Activated CD8-positive, alpha-beta T cell treated with anti-CD3 and anti-CD28 coated beads, Interleukin-2, amount 10 ng/mL, durations not matched to agents 7 days and 5 days (primary cell): ENCODE results near the gene FBXW11. TPM values are rescaled to one million over a fixed set of nuclear protein-coding genes. Genes with fewer than 3 reads are reported as not detected.

Experiments
- ATAC-seq: fragments of 150-1000 bp; cut with Tn5 transposase; one replicate; pipeline ENCODE4 v1.10.0; 2021; ENCODE audit warnings: moderate library complexity
- CTCF ChIA-PET: fragments of 350-600 bp; sonication (Branson Sonifier 250); formaldehyde crosslinking; loops from one replicate; lab custom pipeline; 2021; ENCODE audit warnings: antibody characterized with exemption; lab: Charles Lee
- POLR2A ChIA-PET: fragments of 350-600 bp; sonication (Branson Sonifier 250); formaldehyde crosslinking; loops from one replicate; lab custom pipeline; 2021; ENCODE audit warnings: antibody characterized with exemption; lab: Charles Lee
- DNase-seq: peaks from one replicate; pipeline ENCODE4 v3.0.0-alpha.2; 2020
- H3K27ac Mint-ChIP-seq: one replicate; pipeline ENCODE4 v1.8.0; 2021; ENCODE audit warnings: mild to moderate bottlenecking, mixed read lengths
- H3K27me3 Mint-ChIP-seq: one replicate; pipeline ENCODE4 v1.8.0; 2021; ENCODE audit warnings: low read depth, mixed read lengths
- H3K36me3 Mint-ChIP-seq: one replicate; pipeline ENCODE4 v1.8.0; 2021; ENCODE audit warnings: low read depth, mixed read lengths
- H3K4me1 Mint-ChIP-seq: one replicate; pipeline ENCODE4 v1.8.0; 2021; ENCODE audit warnings: low read depth, mixed read lengths
- H3K4me3 Mint-ChIP-seq: one replicate; pipeline ENCODE4 v1.8.0; 2021; ENCODE audit warnings: mild to moderate bottlenecking, mixed read lengths
- H3K9me3 Mint-ChIP-seq: one replicate; pipeline ENCODE4 v1.8.0; 2022; ENCODE audit warnings: mixed read lengths; ENCODE audit not compliant: insufficient read depth
- total RNA-seq, 2 experiments: library from RNA; stranded (reverse); gene quantifications; one replicate each; pipeline ENCODE4 v1.2.3, GENCODE V29; 2021

The FBXW11 gene
- total RNA-seq, 2 experiments from 2014 or later: 26.3 to 27.1 TPM

DNA sequence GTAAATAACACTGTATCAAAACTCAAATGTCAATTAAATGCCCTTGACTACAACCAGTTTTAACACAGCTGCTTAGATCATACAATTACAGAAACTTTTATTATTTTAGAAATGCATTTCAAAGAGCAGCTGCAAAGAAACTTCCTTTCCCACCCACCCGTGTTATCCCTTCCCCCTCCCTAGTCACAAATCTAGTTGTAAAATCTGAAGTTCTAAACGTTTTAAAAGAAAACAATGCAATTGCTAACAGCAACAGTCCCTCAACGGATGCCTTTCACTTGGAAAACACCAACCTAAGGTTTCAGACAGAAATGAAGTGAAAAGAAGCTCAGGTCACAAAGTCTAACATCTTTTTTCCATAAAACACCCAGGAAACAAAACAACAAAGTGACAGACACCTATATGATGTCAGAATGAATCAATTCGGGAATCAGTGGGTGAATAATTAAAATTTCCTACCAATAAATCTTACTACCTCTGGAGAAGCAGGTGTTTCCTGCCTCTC, 100.3 kb downstream of the FBXW11 start:
- peaks cover 7% of the 10 kb centered on the region for H3K36me3 Mint-ChIP-seq
- no peak overlapping the region for H3K27ac Mint-ChIP-seq
- H3K4me1 Mint-ChIP-seq: peaks cover 17% of the 10 kb centered on the region
- H3K9me3 Mint-ChIP-seq: no peaks in the 10 kb centered on the region
- H3K4me3 Mint-ChIP-seq: no peak overlapping the region
- DNase-seq (no peak), ATAC-seq (no peak)
- no peaks in the 10 kb centered on the region for H3K27me3 Mint-ChIP-seq
- ChIA-PET POLR2A (no interaction called here), CTCF (interaction anchor here (1.0 to 4.7 kb wide), 9 partner anchors 12 to 488 kb away, joined by 3 to 30 read pairs (median 3); partner anchors contain the start of genes FBXW11 and FGF18)

DNA sequence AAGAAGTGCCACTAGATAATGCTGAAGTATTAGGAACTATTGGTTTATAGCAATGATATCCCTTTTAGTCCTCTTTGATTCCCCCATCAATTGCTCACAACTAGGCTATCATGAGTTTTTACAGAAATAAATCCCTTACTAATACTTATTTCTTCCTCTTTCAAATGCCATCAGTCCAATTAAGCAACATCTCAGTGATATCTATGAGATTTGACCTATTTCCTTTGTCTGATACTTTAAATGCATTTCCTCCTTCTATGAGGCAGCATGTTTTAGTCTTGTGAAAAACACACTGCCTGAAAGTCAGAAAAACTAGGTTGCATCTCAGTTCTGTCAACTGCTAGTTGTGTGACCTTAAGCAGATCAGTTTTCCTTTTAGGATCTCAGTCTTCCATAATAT, 101.6 kb downstream of the FBXW11 start:
- CTCF ChIA-PET: interaction anchor here (4.3 kb wide), 1 partner anchor 102 kb away, joined by 24 read pairs; the partner anchor contains the start of gene FBXW11
- Mint-ChIP-seq H3K4me1 (peaks cover 17% of the 10 kb centered on the region), H3K9me3 (no peaks in the 10 kb centered on the region), H3K4me3 (no peak overlapping the region), H3K27ac (no peak overlapping the region), H3K36me3 (peaks cover 9% of the 10 kb centered on the region), H3K27me3 (no peaks in the 10 kb centered on the region)
- no peak for ATAC-seq
- POLR2A ChIA-PET: no interaction called here
- DNase-seq: no peak

DNA sequence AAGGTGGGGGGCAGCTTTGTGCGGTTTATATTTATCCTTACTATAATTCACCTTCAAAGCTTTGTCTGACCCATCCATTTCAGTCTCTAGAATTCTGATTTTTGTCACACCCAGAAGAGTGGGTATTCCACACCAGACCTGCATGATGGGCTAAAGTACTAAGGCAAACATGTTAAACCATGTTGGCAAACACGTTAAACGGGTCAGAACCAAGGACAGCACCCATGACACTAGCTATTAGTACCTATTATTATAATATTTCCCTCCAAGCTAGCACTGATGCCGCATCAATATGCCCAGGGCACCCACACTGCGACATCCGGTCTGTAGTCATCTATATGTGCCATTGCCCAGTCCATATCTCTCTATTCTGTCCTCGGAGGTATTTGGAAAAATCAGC, 104.7 kb downstream of the FBXW11 start:
- ATAC-seq: no peak
- no peaks in the 10 kb centered on the region for H3K27me3 Mint-ChIP-seq
- CTCF ChIA-PET: interaction anchor here (1.1 to 1.6 kb wide), 2 partner anchors 10 kb away, joined by 3 to 10 read pairs; no protein-coding TSS in a partner anchor
- H3K9me3 Mint-ChIP-seq: no peaks in the 10 kb centered on the region
- DNase-seq: no peak
- no peak overlapping the region for H3K27ac Mint-ChIP-seq
- H3K36me3 Mint-ChIP-seq: peaks cover 14% of the 10 kb centered on the region
- H3K4me1 Mint-ChIP-seq: peaks cover 23% of the 10 kb centered on the region
- POLR2A ChIA-PET: no interaction called here
- no peak overlapping the region for H3K4me3 Mint-ChIP-seq

GRCh38 chr5:171899792-171900191, 106.6 kb downstream of the FBXW11 start:
- Mint-ChIP-seq H3K9me3 (no peaks in the 10 kb centered on the region), H3K27ac (no peak overlapping the region), H3K4me3 (no peak overlapping the region), H3K36me3 (peaks cover 13% of the 10 kb centered on the region), H3K4me1 (peaks cover 13% of the 10 kb centered on the region), H3K27me3 (no peaks in the 10 kb centered on the region)
- DNase-seq: no peak
- ATAC-seq: no peak
- ChIA-PET CTCF (interaction anchor here (0.9 to 2.3 kb wide), 5 partner anchors 9 to 481 kb away, joined by 3 to 16 read pairs (median 4); partner anchors contain the start of gene FGF18), POLR2A (no interaction called here)

- no peak for ATAC-seq
- Mint-ChIP-seq H3K27ac (no peak overlapping the region), H3K4me1 (peaks cover 13% of the 10 kb centered on the region), H3K27me3 (no peaks in the 10 kb centered on the region), H3K36me3 (peaks cover 15% of the 10 kb centered on the region), H3K9me3 (no peaks in the 10 kb centered on the region), H3K4me3 (no peak overlapping the region)
- ChIA-PET CTCF (interaction anchor here (1.0 to 2.3 kb wide), 4 partner anchors 10 to 161 kb away, joined by 4 to 16 read pairs (median 4); no protein-coding TSS in a partner anchor), POLR2A (no interaction called here)
- DNase-seq: no peak
These were observed 107.6 kb downstream of the FBXW11 start for GRCh38 chr5:171898879-171899278.

DNA sequence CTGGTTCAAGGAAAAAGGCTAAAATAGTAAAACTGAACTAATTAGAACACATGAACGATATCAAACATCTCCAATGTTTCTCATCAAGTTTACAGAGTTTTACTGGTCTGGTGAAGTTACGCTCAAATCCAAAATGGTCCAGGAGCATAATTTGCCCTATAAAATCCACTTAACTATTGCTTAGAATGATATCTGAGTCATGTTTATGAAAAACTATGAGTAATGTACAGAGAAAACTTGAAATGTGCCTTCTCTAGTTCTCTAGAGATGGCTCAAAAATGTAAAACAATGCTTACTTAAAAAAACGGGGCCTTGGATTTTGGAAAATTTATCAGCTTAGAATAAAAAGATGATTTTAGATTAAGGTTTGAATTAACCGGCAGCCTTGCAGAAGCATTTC, 108.1 kb downstream of the FBXW11 start:
- Mint-ChIP-seq H3K27me3 (no peaks in the 10 kb centered on the region), H3K36me3 (peaks cover 15% of the 10 kb centered on the region), H3K9me3 (no peaks in the 10 kb centered on the region), H3K4me3 (no peak overlapping the region), H3K27ac (no peak overlapping the region), H3K4me1 (peaks cover 13% of the 10 kb centered on the region)
- ATAC-seq (no peak), DNase-seq (no peak)
- POLR2A ChIA-PET: no interaction called here
- CTCF ChIA-PET: interaction anchor here (2.3 kb wide), 1 partner anchor 13 kb away, joined by 16 read pairs; no protein-coding TSS in a partner anchor

DNA sequence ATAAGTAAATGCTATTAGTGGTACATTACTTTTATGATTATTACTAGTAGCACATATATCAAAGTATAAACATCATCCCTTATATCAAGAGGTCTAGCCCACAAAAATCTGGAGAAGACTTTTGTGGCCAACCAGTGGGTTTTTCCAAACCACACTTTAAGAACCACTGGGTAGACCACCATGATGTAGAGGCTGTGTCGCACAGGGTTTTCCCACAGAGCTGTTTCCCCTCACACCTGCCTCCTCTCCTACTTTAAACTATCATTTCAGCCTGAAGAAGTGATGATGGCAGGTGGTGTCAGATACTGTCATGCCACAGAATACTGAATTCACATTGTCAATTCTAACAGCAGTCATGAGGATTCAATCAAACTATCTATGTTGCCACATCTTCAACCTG, 109.2 kb downstream of the FBXW11 start:
- ChIA-PET CTCF (interaction anchor here (1.0 kb wide), 1 partner anchor 11 kb away, joined by 3 read pairs; no protein-coding TSS in a partner anchor), POLR2A (no interaction called here)
- peaks cover 13% of the 10 kb centered on the region for H3K4me1 Mint-ChIP-seq
- no peak overlapping the region for H3K27ac Mint-ChIP-seq
- DNase-seq (no peak), ATAC-seq (peak; percentile 39)
- H3K27me3 Mint-ChIP-seq: no peaks in the 10 kb centered on the region
- H3K36me3 Mint-ChIP-seq: peaks cover 13% of the 10 kb centered on the region
- no peaks in the 10 kb centered on the region for H3K9me3 Mint-ChIP-seq
- no peak overlapping the region for H3K4me3 Mint-ChIP-seq

DNA sequence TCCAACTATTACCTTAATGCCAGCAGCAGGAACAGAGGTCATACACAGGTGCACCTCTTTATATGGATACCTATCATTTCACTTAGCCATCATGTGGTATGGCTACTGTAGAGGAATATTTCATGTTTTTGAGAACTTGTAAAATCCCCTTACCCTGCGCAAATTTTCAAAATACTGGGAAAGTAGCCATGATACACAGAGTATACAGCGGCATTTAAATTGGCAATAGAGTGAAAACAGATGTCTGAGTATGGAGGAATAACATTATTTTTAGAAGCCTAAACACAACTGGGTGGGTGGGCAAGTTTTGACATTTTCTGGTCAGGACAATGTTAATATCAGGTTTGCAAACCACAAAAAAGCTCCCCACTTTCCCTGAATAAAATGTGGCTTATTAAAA, 111.4 kb downstream of the FBXW11 start:
- Mint-ChIP-seq H3K36me3 (peaks cover 15% of the 10 kb centered on the region), H3K27ac (no peak overlapping the region), H3K4me3 (no peak overlapping the region), H3K4me1 (peaks cover 13% of the 10 kb centered on the region), H3K27me3 (no peaks in the 10 kb centered on the region), H3K9me3 (no peaks in the 10 kb centered on the region)
- POLR2A ChIA-PET: no interaction called here
- ATAC-seq (no peak), DNase-seq (no peak)
- CTCF ChIA-PET: interaction anchor here (1.3 kb wide), 1 partner anchor 12 kb away, joined by 3 read pairs; no protein-coding TSS in a partner anchor

DNA sequence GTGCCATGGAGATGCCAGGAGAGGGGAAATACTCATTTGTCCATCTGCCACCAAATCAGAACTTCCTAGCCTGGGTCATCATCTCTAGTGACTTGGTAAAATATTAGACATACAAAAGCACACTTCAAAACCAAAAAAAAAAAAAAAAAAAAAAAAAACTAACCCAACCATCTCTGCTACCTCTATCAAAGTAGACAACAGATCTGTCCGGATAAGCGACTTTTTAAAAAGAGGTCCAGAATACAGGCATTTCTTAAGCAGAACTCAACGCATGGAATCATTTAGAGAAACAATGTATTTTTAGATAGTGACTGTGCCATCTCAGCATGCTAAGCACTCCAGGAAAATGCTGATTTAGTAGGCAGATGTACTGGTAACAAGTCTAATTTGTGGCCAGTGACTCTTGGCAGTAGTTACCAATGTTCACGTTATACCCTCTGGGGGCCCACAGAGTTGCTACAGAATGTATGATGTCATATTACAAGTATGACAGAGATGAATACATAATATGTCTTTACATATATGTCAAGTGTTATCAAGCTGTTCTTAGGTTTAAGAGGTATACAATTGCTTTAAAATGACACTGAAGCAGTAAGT, 113.0 kb downstream of the FBXW11 start:
- ATAC-seq (no peak), DNase-seq (no peak)
- Mint-ChIP-seq H3K4me1 (peaks cover 12% of the 10 kb centered on the region), H3K36me3 (peaks cover 15% of the 10 kb centered on the region), H3K9me3 (no peaks in the 10 kb centered on the region), H3K4me3 (no peak overlapping the region), H3K27ac (no peak overlapping the region), H3K27me3 (no peaks in the 10 kb centered on the region)
- CTCF ChIA-PET: interaction anchor here (0.6 to 1.6 kb wide), 3 partner anchors 9 to 474 kb away, joined by 3 read pairs; no protein-coding TSS in a partner anchor
- POLR2A ChIA-PET: no interaction called here

DNA sequence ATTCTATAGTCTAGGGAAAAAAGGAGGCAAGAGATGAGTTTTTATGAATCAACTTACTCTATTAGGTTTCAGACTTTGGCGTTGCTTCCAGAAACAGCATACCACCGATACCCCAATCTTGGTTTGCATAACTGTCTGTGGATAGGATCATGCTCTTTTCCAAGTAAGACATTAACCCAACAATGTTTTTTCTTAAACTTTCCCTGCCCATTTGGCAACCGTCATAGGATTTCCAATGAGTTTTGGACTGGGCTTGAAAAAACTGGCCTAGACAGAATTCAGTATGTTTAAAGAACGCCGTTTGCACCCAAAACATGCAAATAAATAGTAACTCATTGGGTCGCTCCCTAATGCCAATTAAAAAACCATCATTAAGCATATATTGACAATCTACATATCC, 114.8 kb downstream of the FBXW11 start:
- Mint-ChIP-seq H3K36me3 (peaks cover 14% of the 10 kb centered on the region), H3K9me3 (no peaks in the 10 kb centered on the region), H3K27ac (no peak overlapping the region)

DNA sequence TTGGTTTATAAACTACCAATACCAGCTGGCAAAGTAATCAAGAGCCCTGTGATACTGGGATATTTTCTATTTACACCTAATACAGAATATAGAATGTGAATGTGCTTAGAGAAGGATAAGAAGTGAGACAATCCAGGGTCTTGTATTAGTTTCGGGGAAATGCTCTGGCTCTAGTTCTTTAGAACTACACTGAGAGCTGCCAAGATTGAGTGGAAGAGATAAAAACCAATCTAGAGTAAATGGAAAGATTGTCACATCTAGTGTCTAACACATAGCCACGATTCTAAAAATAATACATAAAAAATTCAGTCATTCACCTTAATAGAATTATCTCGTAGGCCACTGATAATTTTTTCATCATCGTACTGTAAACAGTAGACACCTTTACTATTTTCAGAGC, 115.3 kb downstream of the FBXW11 start:
- H3K27ac Mint-ChIP-seq: no peak overlapping the region

More for the DNA sequence above, 114.8 kb downstream of the FBXW11 start:
- no peak overlapping the region for H3K4me3 Mint-ChIP-seq
- DNase-seq (no peak), ATAC-seq (no peak)
- CTCF ChIA-PET: interaction anchor here (1.7 kb wide), 1 partner anchor 15 kb away, joined by 3 read pairs; no protein-coding TSS in a partner anchor
- POLR2A ChIA-PET: no interaction called here
- H3K27me3 Mint-ChIP-seq: no peaks in the 10 kb centered on the region
- no peaks in the 10 kb centered on the region for H3K4me1 Mint-ChIP-seq

DNA sequence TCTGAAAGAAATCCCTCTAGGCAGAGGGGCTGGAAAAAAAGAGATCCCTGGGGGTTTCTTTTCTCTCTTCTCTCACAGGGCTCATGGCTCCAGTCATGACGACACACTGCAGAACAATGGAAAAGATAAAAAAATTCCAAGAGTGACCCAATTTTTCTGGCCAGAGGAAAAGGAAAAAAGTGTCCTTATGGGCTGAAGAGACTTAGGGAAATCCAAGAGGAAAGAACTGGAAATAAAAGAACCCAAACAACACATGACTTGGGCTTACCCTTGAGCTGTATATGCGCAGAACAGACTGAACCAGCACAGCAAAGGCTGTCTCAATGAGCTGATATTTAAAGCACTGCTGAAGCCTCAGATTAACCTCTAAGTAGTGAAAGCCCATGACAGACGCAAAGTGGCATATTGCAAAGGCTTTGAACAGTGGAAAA, 118.4 kb downstream of the FBXW11 start:
- Mint-ChIP-seq H3K9me3 (no peaks in the 10 kb centered on the region), H3K36me3 (peaks cover 34% of the 10 kb centered on the region), H3K27me3 (no peaks in the 10 kb centered on the region), H3K4me1 (no peaks in the 10 kb centered on the region), H3K27ac (no peak overlapping the region), H3K4me3 (no peak overlapping the region)
- DNase-seq (no peak), ATAC-seq (no peak)
- CTCF ChIA-PET: no interaction called here
- POLR2A ChIA-PET: no interaction called here

More for the DNA sequence above, 115.3 kb downstream of the FBXW11 start:
- DNase-seq (no peak), ATAC-seq (no peak)
- H3K27me3 Mint-ChIP-seq: no peaks in the 10 kb centered on the region
- CTCF ChIA-PET: interaction anchor here (1.7 kb wide), 1 partner anchor 16 kb away, joined by 3 read pairs; no protein-coding TSS in a partner anchor
- peaks cover 14% of the 10 kb centered on the region for H3K36me3 Mint-ChIP-seq
- H3K4me1 Mint-ChIP-seq: no peaks in the 10 kb centered on the region
- no peaks in the 10 kb centered on the region for H3K9me3 Mint-ChIP-seq
- POLR2A ChIA-PET: no interaction called here
- H3K4me3 Mint-ChIP-seq: no peak overlapping the region
